ENCODE measurements around the gene MSTN.

Gene MSTN

GRCh38 chr2:190065839-190066238 is 3.3 kb upstream of the MSTN start:
- no peaks in the 10 kb centered on the region for H3K4me1 ChIP-seq (ENCODE audit: control insufficient read depth, insufficient read depth, low read length)
- no peak for DNase-seq (ENCODE audit: low read depth, low spot score)
- WGBS (ENCODE audit: insufficient coverage, insufficient read length) = no CpG with 5 or more reads among the region's 4 CpGs

GRCh38 chr2:190063624-190064023 is 1.1 kb upstream of the MSTN start:
- H3K36me3 ChIP-seq (ENCODE audit: control insufficient read depth, insufficient read depth, low read length) = no peaks in the 10 kb centered on the region
- H3K4me1 ChIP-seq (ENCODE audit: control insufficient read depth, insufficient read depth, low read length) = no peaks in the 10 kb centered on the region
- no peak for DNase-seq (ENCODE audit: low read depth, low spot score)
- WGBS (ENCODE audit: insufficient coverage, insufficient read length) = no CpG with 5 or more reads among the region's 2 CpGs
- no peaks in the 10 kb centered on the region for H3K27me3 ChIP-seq (ENCODE audit: control insufficient read depth, insufficient read depth, low read length)
- no peaks in the 10 kb centered on the region for H3K9me3 ChIP-seq (ENCODE audit: control insufficient read depth, insufficient read depth, low read length)
- H3K4me3 ChIP-seq (ENCODE audit: low read length) = no peak overlapping the region
- no peak overlapping the region for H3K27ac ChIP-seq (ENCODE audit: low read length)

More at GRCh38 chr2:190065839-190066238, 3.3 kb upstream of the MSTN start:
- Histone ChIP-seq H3K36me3 (ENCODE audit: control insufficient read depth, insufficient read depth, low read length) (no peaks in the 10 kb centered on the region), H3K27me3 (ENCODE audit: control insufficient read depth, insufficient read depth, low read length) (no peaks in the 10 kb centered on the region), H3K4me3 (ENCODE audit: low read length) (no peak overlapping the region), H3K9me3 (ENCODE audit: control insufficient read depth, insufficient read depth, low read length) (no peaks in the 10 kb centered on the region), H3K27ac (ENCODE audit: low read length) (no peak overlapping the region)

- Histone ChIP-seq H3K4me3 (ENCODE audit: low read length) (no peak overlapping the region), H3K27ac (ENCODE audit: low read length) (no peak overlapping the region), H3K9me3 (ENCODE audit: control insufficient read depth, insufficient read depth, low read length) (no peaks in the 10 kb centered on the region), H3K36me3 (ENCODE audit: control insufficient read depth, insufficient read depth, low read length) (no peaks in the 10 kb centered on the region), H3K4me1 (ENCODE audit: control insufficient read depth, insufficient read depth, low read length) (no peaks in the 10 kb centered on the region), H3K27me3 (ENCODE audit: control insufficient read depth, insufficient read depth, low read length) (no peaks in the 10 kb centered on the region)
- no CpG with 5 or more reads among the region's 6 CpGs for WGBS (ENCODE audit: insufficient coverage, insufficient read length)
- no peak for DNase-seq (ENCODE audit: low read depth, low spot score)
These were observed 476 bp downstream of the MSTN start for GRCh38 chr2:190062053-190062452.

GRCh38 chr2:190060626-190061025 is 1.9 kb downstream of the MSTN start:
- no peaks in the 10 kb centered on the region for H3K27me3 ChIP-seq (ENCODE audit: control insufficient read depth, insufficient read depth, low read length)
- H3K9me3 ChIP-seq (ENCODE audit: control insufficient read depth, insufficient read depth, low read length) = no peaks in the 10 kb centered on the region
- no peaks in the 10 kb centered on the region for H3K36me3 ChIP-seq (ENCODE audit: control insufficient read depth, insufficient read depth, low read length)
- H3K4me1 ChIP-seq (ENCODE audit: control insufficient read depth, insufficient read depth, low read length) = no peaks in the 10 kb centered on the region
- DNase-seq (ENCODE audit: low read depth, low spot score) = no peak
- H3K27ac ChIP-seq (ENCODE audit: low read length) = no peak overlapping the region
- H3K4me3 ChIP-seq (ENCODE audit: low read length) = no peak overlapping the region
- WGBS (ENCODE audit: insufficient coverage, insufficient read length) = no CpG with 5 or more reads among the region's 2 CpGs

- WGBS (ENCODE audit: insufficient coverage, insufficient read length) = no CpG with 5 or more reads among the region's 4 CpGs
- DNase-seq (ENCODE audit: low read depth, low spot score) = no peak
- Histone ChIP-seq H3K4me3 (ENCODE audit: low read length) (no peak overlapping the region), H3K36me3 (ENCODE audit: control insufficient read depth, insufficient read depth, low read length) (no peaks in the 10 kb centered on the region), H3K27me3 (ENCODE audit: control insufficient read depth, insufficient read depth, low read length) (no peaks in the 10 kb centered on the region), H3K27ac (ENCODE audit: low read length) (no peak overlapping the region), H3K9me3 (ENCODE audit: control insufficient read depth, insufficient read depth, low read length) (no peaks in the 10 kb centered on the region), H3K4me1 (ENCODE audit: control insufficient read depth, insufficient read depth, low read length) (no peaks in the 10 kb centered on the region)
These were observed 2.5 kb downstream of the MSTN start for GRCh38 chr2:190060019-190060418.

- no peaks in the 10 kb centered on the region for H3K4me1 ChIP-seq (ENCODE audit: control insufficient read depth, insufficient read depth, low read length)
- H3K27ac ChIP-seq (ENCODE audit: low read length) = no peak overlapping the region
- no peaks in the 10 kb centered on the region for H3K27me3 ChIP-seq (ENCODE audit: control insufficient read depth, insufficient read depth, low read length)
- no peaks in the 10 kb centered on the region for H3K36me3 ChIP-seq (ENCODE audit: control insufficient read depth, insufficient read depth, low read length)
- H3K9me3 ChIP-seq (ENCODE audit: control insufficient read depth, insufficient read depth, low read length) = no peaks in the 10 kb centered on the region
- H3K4me3 ChIP-seq (ENCODE audit: low read length) = no peak overlapping the region
- WGBS (ENCODE audit: insufficient coverage, insufficient read length) = no CpG with 5 or more reads among the region's 5 CpGs
- no peak for DNase-seq (ENCODE audit: low read depth, low spot score)
These were observed 9.1 kb downstream of the MSTN start for GRCh38 chr2:190053426-190053825.

GRCh38 chr2:190052307-190052706 is 10.2 kb downstream of the MSTN start:
- no peak overlapping the region for H3K4me3 ChIP-seq (ENCODE audit: low read length)
- no peaks in the 10 kb centered on the region for H3K27me3 ChIP-seq (ENCODE audit: control insufficient read depth, insufficient read depth, low read length)
- WGBS (ENCODE audit: insufficient coverage, insufficient read length) = no CpG with 5 or more reads among the region's 5 CpGs
- H3K36me3 ChIP-seq (ENCODE audit: control insufficient read depth, insufficient read depth, low read length) = no peaks in the 10 kb centered on the region
- DNase-seq (ENCODE audit: low read depth, low spot score) = no peak
- H3K4me1 ChIP-seq (ENCODE audit: control insufficient read depth, insufficient read depth, low read length) = no peaks in the 10 kb centered on the region
- no peaks in the 10 kb centered on the region for H3K9me3 ChIP-seq (ENCODE audit: control insufficient read depth, insufficient read depth, low read length)
- H3K27ac ChIP-seq (ENCODE audit: low read length) = no peak overlapping the region

- Histone ChIP-seq H3K36me3 (ENCODE audit: control insufficient read depth, insufficient read depth, low read length) (no peaks in the 10 kb centered on the region), H3K4me1 (ENCODE audit: control insufficient read depth, insufficient read depth, low read length) (no peaks in the 10 kb centered on the region), H3K27me3 (ENCODE audit: control insufficient read depth, insufficient read depth, low read length) (no peaks in the 10 kb centered on the region), H3K4me3 (ENCODE audit: low read length) (no peak overlapping the region), H3K27ac (ENCODE audit: low read length) (no peak overlapping the region), H3K9me3 (ENCODE audit: control insufficient read depth, insufficient read depth, low read length) (no peaks in the 10 kb centered on the region)
- no peak for DNase-seq (ENCODE audit: low read depth, low spot score)
These were observed 11.3 kb downstream of the MSTN start for GRCh38 chr2:190051223-190051622.

- no peak overlapping the region for H3K4me3 ChIP-seq (ENCODE audit: low read length)
- DNase-seq (ENCODE audit: low read depth, low spot score) = no peak
- no peaks in the 10 kb centered on the region for H3K9me3 ChIP-seq (ENCODE audit: control insufficient read depth, insufficient read depth, low read length)
- no peaks in the 10 kb centered on the region for H3K27me3 ChIP-seq (ENCODE audit: control insufficient read depth, insufficient read depth, low read length)
- H3K27ac ChIP-seq (ENCODE audit: low read length) = no peak overlapping the region
- H3K4me1 ChIP-seq (ENCODE audit: control insufficient read depth, insufficient read depth, low read length) = no peaks in the 10 kb centered on the region
- no peaks in the 10 kb centered on the region for H3K36me3 ChIP-seq (ENCODE audit: control insufficient read depth, insufficient read depth, low read length)
These were observed 12.5 kb downstream of the MSTN start for GRCh38 chr2:190050001-190050400.

GRCh38 chr2:190044866-190045265 is 17.7 kb downstream of the MSTN start:
- DNase-seq (ENCODE audit: low read depth, low spot score) = no peak
- no peaks in the 10 kb centered on the region for H3K9me3 ChIP-seq (ENCODE audit: control insufficient read depth, insufficient read depth, low read length)
- H3K27me3 ChIP-seq (ENCODE audit: control insufficient read depth, insufficient read depth, low read length) = no peaks in the 10 kb centered on the region
- no peaks in the 10 kb centered on the region for H3K4me1 ChIP-seq (ENCODE audit: control insufficient read depth, insufficient read depth, low read length)
- no peak overlapping the region for H3K27ac ChIP-seq (ENCODE audit: low read length)
- WGBS (ENCODE audit: insufficient coverage, insufficient read length) = no CpG with 5 or more reads among the region's 2 CpGs
- H3K4me3 ChIP-seq (ENCODE audit: low read length) = no peak overlapping the region
- no peaks in the 10 kb centered on the region for H3K36me3 ChIP-seq (ENCODE audit: control insufficient read depth, insufficient read depth, low read length)

GRCh38 chr2:190043441-190043840 is 19.1 kb downstream of the MSTN start:
- Histone ChIP-seq H3K4me3 (ENCODE audit: low read length) (no peak overlapping the region), H3K27ac (ENCODE audit: low read length) (no peak overlapping the region), H3K4me1 (ENCODE audit: control insufficient read depth, insufficient read depth, low read length) (no peaks in the 10 kb centered on the region), H3K27me3 (ENCODE audit: control insufficient read depth, insufficient read depth, low read length) (no peaks in the 10 kb centered on the region), H3K9me3 (ENCODE audit: control insufficient read depth, insufficient read depth, low read length) (no peaks in the 10 kb centered on the region), H3K36me3 (ENCODE audit: control insufficient read depth, insufficient read depth, low read length) (no peaks in the 10 kb centered on the region)
- no peak for DNase-seq (ENCODE audit: low read depth, low spot score)
- WGBS (ENCODE audit: insufficient coverage, insufficient read length) = no CpG with 5 or more reads among the region's 3 CpGs
